GM18870 (cell line): ENCODE data around the gene SIK2.

Experiments used
- ATAC-seq: cut with Tn5 transposase; IDR thresholded peaks from one replicate; pipeline ENCODE4 v1.9.1; 2021; ENCODE audit warnings: moderate library complexity; ENCODE audit not compliant: unreplicated experiment

The SIK2 gene

DNA sequence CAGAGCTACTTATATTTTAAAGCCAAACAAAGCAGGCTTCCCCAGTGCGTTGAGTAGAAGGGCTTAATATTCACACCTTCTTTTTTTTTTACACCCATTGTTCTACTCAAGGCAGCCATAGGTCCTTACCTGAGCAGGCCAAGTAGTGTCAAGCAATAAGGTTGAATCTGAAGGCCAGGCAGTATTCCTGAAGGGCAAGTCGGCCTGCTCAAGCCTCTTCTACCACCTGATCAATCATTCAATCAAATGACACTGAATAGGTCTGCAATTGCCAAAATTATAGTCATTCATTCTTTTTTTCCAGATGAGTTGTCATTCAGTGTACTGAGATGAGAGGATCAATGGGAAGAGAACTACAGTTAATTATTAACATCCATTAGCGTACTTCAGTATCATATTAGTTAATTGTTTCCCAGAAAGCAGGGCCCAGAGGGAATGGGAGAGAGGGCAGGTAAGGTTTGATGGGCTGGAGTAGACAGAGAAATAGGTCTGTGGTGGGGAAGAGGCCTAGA lies 175.9 kb downstream of the SIK2 start:
- no peak for ATAC-seq

DNA sequence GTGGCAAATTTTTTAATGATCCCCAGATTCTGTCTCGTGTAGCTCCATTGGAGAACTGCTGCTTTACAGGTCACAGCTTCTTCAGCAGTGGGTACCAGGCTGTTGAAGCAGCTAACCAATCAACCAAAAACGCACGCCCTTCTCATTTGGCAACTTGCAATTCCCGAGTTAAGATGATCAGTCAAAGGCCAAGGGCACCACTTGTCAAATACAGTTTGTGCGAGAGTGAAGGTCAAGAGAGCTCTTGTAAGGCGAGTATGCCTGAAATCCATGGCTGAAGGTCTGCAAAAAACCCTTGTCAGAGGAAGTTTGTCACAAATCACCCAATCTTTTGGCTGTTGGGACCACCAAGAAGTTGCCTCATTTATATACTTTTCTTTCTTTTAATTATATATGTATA lies 176.9 kb downstream of the SIK2 start:
- no peak for ATAC-seq
